Colonic mucosa (tissue), 4 donors: ENCODE results near the gene ANKRD52. TPM values are rescaled to one million over a fixed set of nuclear protein-coding genes. Genes with fewer than 3 reads are reported as not detected.

Source experiments
- DNase-seq: peaks from one replicate; pipeline ENCODE4 v3.0.0-alpha.2; 2020
- H3K27ac ChIP-seq: fragments of 200-600 bp; one replicate; pipeline ENCODE4 v1.8.0; 2021
- H3K27me3 ChIP-seq: fragments of 200-600 bp; one replicate; pipeline ENCODE4 v1.8.0; 2021
- H3K36me3 ChIP-seq: fragments of 200-600 bp; one replicate; pipeline ENCODE4 v1.8.0; 2021
- H3K4me1 ChIP-seq: fragments of 200-600 bp; one replicate; pipeline ENCODE4 v1.8.0; 2021; ENCODE audit warnings: mild to moderate bottlenecking
- H3K4me3 ChIP-seq: fragments of 200-600 bp; one replicate; pipeline ENCODE4 v1.8.0; 2021
- H3K9ac ChIP-seq, 2 donors: one replicate each; pipeline ENCODE4 v1.7.0; 2013; ENCODE audit warnings: control low read depth in 2 of 2, low read depth in 2 of 2, low read length in 2 of 2
- H3K9me3 ChIP-seq: fragments of 200-600 bp; one replicate; pipeline ENCODE4 v1.8.0; 2021
- CTCF ChIP-seq: fragments of 200-600 bp; IDR thresholded peaks from one replicate; pipeline ENCODE4 v1.8.0; 2022; ENCODE audit warnings: antibody characterized with exemption, mild to moderate bottlenecking
- intact Hi-C: fragments of 100-400 bp; cut with DNase I; formaldehyde crosslinking; loops from one replicate; pipeline ENCODE4 v1.14.1; 2022
- total RNA-seq, 2 donors: library from RNA; stranded (reverse); fragmentation: NEBNext Ultra II Directional in 1 of 2; extraction: Animal tissue kit (Norgen Biotek cat#: 25700) in 1 of 2; gene quantifications; one replicate each; pipeline ENCODE4 v1.2.1, GENCODE V29; 2021
- donor health status: healthy.
- donor health status: DM: no; HTN: no; CAD: no.
- donor health status: DM: no; HTN: no; CAD: no.

Gene ANKRD52
- total RNA-seq, 2 donors from 2014 or later = 39.3 to 57.7 TPM

DNA sequence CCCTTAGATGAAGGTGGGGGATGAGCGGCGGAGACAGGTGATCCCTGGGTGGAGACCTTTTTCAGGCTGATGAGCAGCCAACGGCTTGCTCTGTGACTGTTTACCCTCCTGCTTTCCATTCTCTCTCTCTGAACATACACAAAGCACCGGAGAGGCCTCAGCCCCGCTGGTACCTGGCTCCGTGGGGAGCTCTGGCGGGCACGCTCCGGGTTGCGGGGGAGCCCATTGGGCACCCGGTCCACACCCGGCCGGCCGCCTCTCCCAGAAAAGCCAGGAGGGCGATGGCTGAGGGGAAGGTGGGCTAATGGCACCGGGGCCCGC is 69.4 kb downstream of the ANKRD52 start:
- no peaks in the 10 kb centered on the region for H3K9me3 ChIP-seq
- no peaks in the 10 kb centered on the region for H3K27me3 ChIP-seq
- H3K4me3 ChIP-seq = peak overlapping the region; percentile 78
- DNase-seq = no peak
- no peaks in the 10 kb centered on the region for H3K36me3 ChIP-seq
- no peak for TF ChIP-seq CTCF
- intact Hi-C loops = loop anchor here (2.0 kb wide), 1 partner anchor 64 kb away; no protein-coding TSS in a partner anchor
- H3K9ac ChIP-seq = peak overlapping the region; percentile 88 to 94
- peaks cover 13% of the 10 kb centered on the region for H3K4me1 ChIP-seq
- H3K27ac ChIP-seq = peak overlapping the region; percentile 81

DNA sequence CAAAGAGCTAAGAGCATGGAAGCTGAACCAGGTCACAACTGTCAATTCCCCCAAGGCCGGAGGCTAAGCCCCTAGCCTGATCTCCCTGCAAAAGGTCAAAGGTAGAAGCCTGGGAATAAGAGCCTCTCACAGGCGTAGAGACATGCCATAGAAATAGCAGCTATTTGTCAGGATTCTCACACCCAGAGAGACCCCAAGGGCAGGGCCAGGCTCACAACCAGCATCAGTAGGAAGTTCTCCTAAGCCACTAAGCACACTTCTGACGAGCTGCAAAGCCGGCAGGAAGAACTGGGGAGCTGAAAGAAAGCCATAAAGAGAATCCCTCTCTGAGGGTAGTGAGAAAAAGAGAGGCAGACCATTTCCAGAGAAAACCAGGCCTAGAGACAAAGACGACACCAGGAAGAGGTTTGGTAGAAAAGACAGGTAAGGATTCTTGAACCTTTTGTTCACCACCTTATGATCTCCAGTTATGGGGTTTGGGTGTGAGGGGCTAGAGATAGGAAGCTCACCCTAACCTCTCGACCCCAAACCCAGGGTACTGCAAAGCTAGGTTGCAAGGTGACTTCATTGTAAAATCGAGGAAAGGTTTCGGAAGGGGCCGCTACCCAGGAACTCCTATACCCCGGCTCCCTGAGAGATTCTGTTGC is 69.9 kb downstream of the ANKRD52 start:
- Histone ChIP-seq H3K9ac (peak overlapping the region; percentile 88 to 94), H3K27ac (peak overlapping the region; percentile 81), H3K4me1 (peaks cover 13% of the 10 kb centered on the region), H3K36me3 (no peaks in the 10 kb centered on the region), H3K9me3 (no peaks in the 10 kb centered on the region), H3K27me3 (no peaks in the 10 kb centered on the region), H3K4me3 (peak overlapping the region; percentile 78)
- TF ChIP-seq CTCF = no peak
- peak; percentile 38 for DNase-seq
- intact Hi-C loops = loop anchor here (2.0 kb wide), 1 partner anchor 63 kb away; no protein-coding TSS in a partner anchor

Other genes with a start within 250 kb of the ANKRD52 start
- 1 to 10 TPM; 4.7 to 5.6 TPM for gene IKZF4, start 237.3 kb downstream of the ANKRD52 start, total RNA-seq
- 10 to 100 TPM; 53.1 to 80.5 TPM for gene RPS26, start 216.5 kb downstream of the ANKRD52 start, total RNA-seq
- gene ERBB3, start 178.2 kb downstream of the ANKRD52 start, total RNA-seq = 100 to 1,000 TPM; 158 to 206 TPM
- gene PA2G4, start 153.8 kb downstream of the ANKRD52 start, total RNA-seq = 100 to 1,000 TPM in 1 of 2 donors, 10 to 100 TPM in 1; 69.6 to 155 TPM
- gene RPL41, start 141.8 kb downstream of the ANKRD52 start, total RNA-seq = 1,000 to 10,000 TPM; 3,248 to 3,669 TPM
- gene ZC3H10, start 140.1 kb downstream of the ANKRD52 start, total RNA-seq = 1 to 10 TPM; 3.5 to 6.1 TPM
- 10 to 100 TPM; 63.9 to 72.8 TPM for gene ESYT1, start 130.1 kb downstream of the ANKRD52 start, total RNA-seq
- 10 to 100 TPM; 18.6 to 19.1 TPM for gene MYL6B, start 105.8 kb downstream of the ANKRD52 start, total RNA-seq
- 1,000 to 10,000 TPM; 1,641 to 1,922 TPM for gene MYL6, start 100.0 kb downstream of the ANKRD52 start, total RNA-seq
- 10 to 100 TPM; 80.1 to 84.2 TPM for gene SMARCC2, start 68.9 kb downstream of the ANKRD52 start, total RNA-seq
- gene RNF41, start 36.5 kb downstream of the ANKRD52 start, total RNA-seq = 10 to 100 TPM; 29.0 to 36.0 TPM
- 10 to 100 TPM; 30.3 to 68.4 TPM for gene NABP2, start 34.0 kb downstream of the ANKRD52 start, total RNA-seq
- gene SLC39A5, start 28.3 kb downstream of the ANKRD52 start, total RNA-seq = 100 to 1,000 TPM; 158 to 163 TPM
- 1 to 10 TPM; 4.2 to 4.5 TPM for gene COQ10A, start 8.6 kb upstream of the ANKRD52 start, total RNA-seq
- gene CS, start 41.9 kb upstream of the ANKRD52 start, total RNA-seq = 100 to 1,000 TPM; 367 to 437 TPM
- 100 to 1,000 TPM in 1 of 2 donors, 10 to 100 TPM in 1; 76.8 to 144 TPM for gene CNPY2, start 57.6 kb upstream of the ANKRD52 start, total RNA-seq
- gene PAN2, start 75.6 kb upstream of the ANKRD52 start, total RNA-seq = 10 to 100 TPM; 48.1 to 68.0 TPM
- under 1 TPM in 1 of 2 donors, not detected in 1; 0.27 TPM for gene IL23A, start 80.5 kb upstream of the ANKRD52 start, total RNA-seq
- gene STAT2, start 101.7 kb upstream of the ANKRD52 start, total RNA-seq = 10 to 100 TPM; 62.6 to 63.2 TPM
- under 1 TPM in 1 of 2 donors, not detected in 1; 0.15 TPM for gene APOF, start 104.5 kb upstream of the ANKRD52 start, total RNA-seq
- gene TIMELESS, start 191.0 kb upstream of the ANKRD52 start, total RNA-seq = 10 to 100 TPM in 1 of 2 donors, 1 to 10 TPM in 1; 9.1 to 36.4 TPM
- not detected for gene MIP, start 196.3 kb upstream of the ANKRD52 start, total RNA-seq
- gene SPRYD4, start 210.2 kb upstream of the ANKRD52 start, total RNA-seq = 1 to 10 TPM; 4.0 to 4.2 TPM
- 1 to 10 TPM; 1.7 to 3.0 TPM for gene GLS2, start 229.8 kb upstream of the ANKRD52 start, total RNA-seq